HepG2 (cell line): Measurements from ENCODE around the gene CDK2. TPM values are rescaled to one million over a fixed set of nuclear protein-coding genes. Genes with fewer than 3 reads are reported as not detected.

ENCODE experiments used
- CCDC6 ChIP-seq: sonication (generic); formaldehyde crosslinking; IDR thresholded peaks from 2 replicates; pipeline ENCODE4 v1.8.1; 2022; ENCODE audit warnings: mild to moderate bottlenecking, missing genetic modification reagents, moderate library complexity
- MED1 ChIP-seq: sonication (generic); formaldehyde crosslinking; IDR thresholded peaks from 2 replicates; pipeline ENCODE4 v1.4.0; 2020; ENCODE audit warnings: missing genetic modification reagents
- PHB2 ChIP-seq: fragments of 450-650 bp; IDR thresholded peaks from 2 replicates; pipeline ENCODE4 v1.6.1; 2018; ENCODE audit not compliant: partially characterized antibody
- SAFB2 ChIP-seq: sonication (generic); formaldehyde crosslinking; IDR thresholded peaks from 2 replicates; pipeline ENCODE4 v1.5.1; 2020; ENCODE audit warnings: missing genetic modification reagents, low read depth, mild to moderate bottlenecking, borderline replicate concordance
- SP140L ChIP-seq: sonication (generic); formaldehyde crosslinking; IDR thresholded peaks from 2 replicates; pipeline ENCODE4 v1.4.0; 2020; ENCODE audit warnings: missing genetic modification reagents, borderline replicate concordance
- SRSF1 ChIP-seq: fragments of 200-400 bp; formaldehyde crosslinking; optimal IDR thresholded peaks from 2 replicates; pipeline ENCODE3; 2017; ENCODE audit warnings: mild to moderate bottlenecking, low read depth, low read length, moderate library complexity
- SYNCRIP ChIP-seq: fragments of 200-400 bp; formaldehyde crosslinking; IDR thresholded peaks from 2 replicates; pipeline ENCODE4 v1.6.1; 2018; ENCODE audit warnings: mild to moderate bottlenecking, low read depth, low read length; ENCODE audit not compliant: insufficient read depth
- TBX2 ChIP-seq: sonication (generic); formaldehyde crosslinking; IDR thresholded peaks from 2 replicates; pipeline ENCODE4 v1.5.0; 2020; ENCODE audit warnings: missing genetic modification reagents, mild to moderate bottlenecking, borderline replicate concordance
- ZBTB26 ChIP-seq: IDR thresholded peaks from 2 replicates; pipeline ENCODE4 v1.6.1; 2016; ENCODE audit warnings: missing compliant biosample characterization, missing genetic modification reagents, borderline replicate concordance
- ZNF101 ChIP-seq: sonication (generic); formaldehyde crosslinking; IDR thresholded peaks from 2 replicates; pipeline ENCODE4 v1.4.0; 2020; ENCODE audit warnings: mild to moderate bottlenecking, low read depth, missing genetic modification reagents, borderline replicate concordance
- ZNF18 ChIP-seq: sonication (generic); formaldehyde crosslinking; IDR thresholded peaks from 2 replicates; pipeline ENCODE4 v1.8.0; 2022; ENCODE audit warnings: mild to moderate bottlenecking, missing genetic modification reagents; ENCODE audit not compliant: insufficient replicate concordance
- ZNF232 ChIP-seq: sonication (generic); formaldehyde crosslinking; IDR thresholded peaks from 2 replicates; pipeline ENCODE4 v1.4.0; 2020; ENCODE audit warnings: missing genetic modification reagents, borderline replicate concordance
- ZNF256 ChIP-seq: sonication (generic); formaldehyde crosslinking; conservative IDR thresholded peaks from 2 replicates; pipeline ENCODE4 v1.4.0; 2020; ENCODE audit warnings: missing genetic modification reagents
- ZSCAN31 ChIP-seq: sonication (generic); formaldehyde crosslinking; IDR thresholded peaks from 2 replicates; pipeline ENCODE4 v1.5.0; 2020; ENCODE audit warnings: low read depth, mild to moderate bottlenecking, missing genetic modification reagents
- polyA plus RNA-seq, 8 experiments: library from polyadenylated mRNA; depleted of rRNA in 3 of 8; stranded (reverse) in 7 of 8; unstranded in 1 of 8; fragments of >200 nt; fragmentation: Illumina TruSeq in 4 of 8; extraction: Trizol in 4 of 8; gene quantifications; 2 replicates each; pipeline versions ENCODE4 v1.2.1 to v1.2.3, GENCODE V29; 2011 to 2016; ENCODE audit warnings: low read depth in 4 of 8, missing spikeins in 1 of 8, mixed read lengths in 1 of 8; ENCODE audit not compliant: insufficient read depth in 1 of 8
- total RNA-seq, 5 experiments: library from RNA; depleted of rRNA; stranded (reverse); fragments of >200 nt; fragmentation: Illumina TruSeq; extraction: Trizol; gene quantifications; 2 replicates each; pipeline ENCODE4 v1.2.3, GENCODE V29; 2016; ENCODE audit warnings: low read depth in 1 of 5
- TF ChIP-seq, protein P1 (sequence below): sonication (generic); formaldehyde crosslinking; IDR thresholded peaks from 2 replicates; pipeline ENCODE4 v1.4.0; 2020; ENCODE audit warnings: mild to moderate bottlenecking, missing genetic modification reagents
- TF ChIP-seq, protein P2 (sequence below): sonication (generic); formaldehyde crosslinking; IDR thresholded peaks from 2 replicates; pipeline ENCODE4 v1.5.0; 2020; ENCODE audit warnings: missing genetic modification reagents
- TF ChIP-seq, protein P3 (sequence below): sonication (generic); formaldehyde crosslinking; IDR thresholded peaks from 2 replicates; pipeline ENCODE4 v1.5.0; 2020; ENCODE audit warnings: mild to moderate bottlenecking, missing genetic modification reagents, borderline replicate concordance
- TF ChIP-seq, protein P4 (sequence below): sonication (generic); formaldehyde crosslinking; IDR thresholded peaks from 2 replicates; pipeline ENCODE4 v1.4.0; 2020; ENCODE audit warnings: mild to moderate bottlenecking, missing genetic modification reagents

Gene CDK2
- total and polyA plus RNA-seq, 2 of the 13 experiments (the other 11 are each of a cell fraction or from before 2014, with no cell fraction given), result 47.5 to 52.6 TPM

GRCh38 chr12:55966408-55967281, at the start of gene CDK2 (continued):
- TF ChIP-seq ZBTB26, result no peak
- no peak for TF ChIP-seq ZSCAN31
- peak; percentile 38; the same call in 1 of the 2 replicates for TF ChIP-seq TBX2 (CRISPR knock-in tag)
- TF ChIP-seq SYNCRIP, result no peak
- no peak; the same call in 1 of the 2 replicates for TF ChIP-seq ZNF232 (CRISPR knock-in tag)
- TF ChIP-seq, protein P1, sequence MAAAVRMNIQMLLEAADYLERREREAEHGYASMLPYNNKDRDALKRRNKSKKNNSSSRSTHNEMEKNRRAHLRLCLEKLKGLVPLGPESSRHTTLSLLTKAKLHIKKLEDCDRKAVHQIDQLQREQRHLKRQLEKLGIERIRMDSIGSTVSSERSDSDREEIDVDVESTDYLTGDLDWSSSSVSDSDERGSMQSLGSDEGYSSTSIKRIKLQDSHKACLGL (CRISPR knock-in tag), result no peak
- peak; percentile 34; the same call in 1 of the 2 replicates for TF ChIP-seq MED1 (CRISPR knock-in tag)
- TF ChIP-seq, protein P2, sequence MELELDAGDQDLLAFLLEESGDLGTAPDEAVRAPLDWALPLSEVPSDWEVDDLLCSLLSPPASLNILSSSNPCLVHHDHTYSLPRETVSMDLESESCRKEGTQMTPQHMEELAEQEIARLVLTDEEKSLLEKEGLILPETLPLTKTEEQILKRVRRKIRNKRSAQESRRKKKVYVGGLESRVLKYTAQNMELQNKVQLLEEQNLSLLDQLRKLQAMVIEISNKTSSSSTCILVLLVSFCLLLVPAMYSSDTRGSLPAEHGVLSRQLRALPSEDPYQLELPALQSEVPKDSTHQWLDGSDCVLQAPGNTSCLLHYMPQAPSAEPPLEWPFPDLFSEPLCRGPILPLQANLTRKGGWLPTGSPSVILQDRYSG (CRISPR knock-in tag), result no peak
- TF ChIP-seq ZNF256, result no peak
- TF ChIP-seq CCDC6 (CRISPR knock-in tag), result no peak
- peak; percentile 67 for TF ChIP-seq SRSF1
- no peak for TF ChIP-seq ZNF101 (CRISPR knock-in tag)
- TF ChIP-seq ZNF18 (CRISPR knock-in tag), result no peak
- TF ChIP-seq SAFB2 (CRISPR knock-in tag), result no peak
- no peak for TF ChIP-seq PHB2
- TF ChIP-seq, protein P3, sequence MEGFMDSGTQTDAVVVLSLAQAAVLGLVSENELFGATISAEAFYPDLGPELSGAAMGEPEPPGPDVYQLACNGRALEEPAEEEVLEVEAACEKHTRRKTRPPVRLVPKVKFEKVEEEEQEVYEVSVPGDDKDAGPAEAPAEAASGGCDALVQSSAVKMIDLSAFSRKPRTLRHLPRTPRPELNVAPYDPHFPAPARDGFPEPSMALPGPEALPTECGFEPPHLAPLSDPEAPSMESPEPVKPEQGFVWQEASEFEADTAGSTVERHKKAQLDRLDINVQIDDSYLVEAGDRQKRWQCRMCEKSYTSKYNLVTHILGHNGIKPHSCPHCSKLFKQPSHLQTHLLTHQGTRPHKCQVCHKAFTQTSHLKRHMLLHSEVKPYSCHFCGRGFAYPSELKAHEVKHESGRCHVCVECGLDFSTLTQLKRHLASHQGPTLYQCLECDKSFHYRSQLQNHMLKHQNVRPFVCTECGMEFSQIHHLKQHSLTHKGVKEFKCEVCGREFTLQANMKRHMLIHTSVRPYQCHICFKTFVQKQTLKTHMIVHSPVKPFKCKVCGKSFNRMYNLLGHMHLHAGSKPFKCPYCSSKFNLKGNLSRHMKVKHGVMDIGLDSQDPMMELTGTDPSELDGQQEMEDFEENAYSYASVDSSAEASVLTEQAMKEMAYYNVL (CRISPR knock-in tag), result no peak
- TF ChIP-seq SP140L (CRISPR knock-in tag), result no peak
- TF ChIP-seq, protein P4, sequence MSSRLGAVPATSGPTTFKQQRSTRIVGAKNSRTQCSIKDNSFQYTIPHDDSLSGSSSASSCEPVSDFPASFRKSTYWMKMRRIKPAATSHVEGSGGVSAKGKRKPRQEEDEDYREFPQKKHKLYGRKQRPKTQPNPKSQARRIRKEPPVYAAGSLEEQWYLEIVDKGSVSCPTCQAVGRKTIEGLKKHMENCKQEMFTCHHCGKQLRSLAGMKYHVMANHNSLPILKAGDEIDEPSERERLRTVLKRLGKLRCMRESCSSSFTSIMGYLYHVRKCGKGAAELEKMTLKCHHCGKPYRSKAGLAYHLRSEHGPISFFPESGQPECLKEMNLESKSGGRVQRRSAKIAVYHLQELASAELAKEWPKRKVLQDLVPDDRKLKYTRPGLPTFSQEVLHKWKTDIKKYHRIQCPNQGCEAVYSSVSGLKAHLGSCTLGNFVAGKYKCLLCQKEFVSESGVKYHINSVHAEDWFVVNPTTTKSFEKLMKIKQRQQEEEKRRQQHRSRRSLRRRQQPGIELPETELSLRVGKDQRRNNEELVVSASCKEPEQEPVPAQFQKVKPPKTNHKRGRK (CRISPR knock-in tag), result no peak
